OCI-M2 (cell line): ENCODE results near the gene GRAP.

Source experiments
- DNase-seq: peaks from one replicate; lab custom pipeline; 2025; ENCODE audit not compliant: unreplicated experiment; lab: John Stamatoyannopoulos, UW

The GRAP gene

GRCh38 chr17:19004421-19005136 is 42.2 kb downstream of the GRAP start, which contains the start of gene FAM83G:
FAM83G (minus strand) TSS chr17:19004764; CDS start chr17:19004041, 723 bp downstream.
- no peak for DNase-seq

GRCh38 chr17:19003543-19004420 is 43.0 kb downstream of the GRAP start:
- no peak for DNase-seq

GRCh38 chr17:19002805-19003542 is 43.8 kb downstream of the GRAP start:
- no peak for DNase-seq

- no peak for DNase-seq
Measured at GRCh38 chr17:19001907-19002590, 44.7 kb downstream of the GRAP start.

GRCh38 chr17:19000531-19001325 is 46.0 kb downstream of the GRAP start:
- DNase-seq = no peak

GRCh38 chr17:18999911-19000310 is 46.8 kb downstream of the GRAP start:
- no peak for DNase-seq

GRCh38 chr17:18999394-18999793 is 47.4 kb downstream of the GRAP start:
- DNase-seq = no peak

GRCh38 chr17:18997650-18998196 is 49.0 kb downstream of the GRAP start:
- DNase-seq = no peak

GRCh38 chr17:18996458-18996857 is 50.3 kb downstream of the GRAP start:
- no peak for DNase-seq

GRCh38 chr17:18995220-18995619 is 51.5 kb downstream of the GRAP start:
- DNase-seq = no peak

- no peak for DNase-seq
Measured at GRCh38 chr17:18994631-18995030, 52.1 kb downstream of the GRAP start.

- no peak for DNase-seq
Measured at GRCh38 chr17:18993905-18994526, 52.7 kb downstream of the GRAP start.

GRCh38 chr17:18992454-18993130 is 54.2 kb downstream of the GRAP start:
- DNase-seq = no peak

- no peak for DNase-seq
Measured at GRCh38 chr17:18991531-18992315, 55.0 kb downstream of the GRAP start.

GRCh38 chr17:18990331-18990730 is 56.4 kb downstream of the GRAP start:
- DNase-seq = no peak

GRCh38 chr17:18988546-18989173 is 58.1 kb downstream of the GRAP start:
- no peak for DNase-seq

- no peak for DNase-seq
Measured at GRCh38 chr17:18987862-18988545, 58.8 kb downstream of the GRAP start.
